Stimulated activated CD4-positive, alpha-beta T cell treated with anti-CD3 and anti-CD28 coated beads, TNF-alpha, amount 100 ng/mL, for 4 hours (primary cell): Measurements from ENCODE around the gene CNOT2.

ENCODE experiments used
- DNase-seq, 3 experiments: peaks; one replicate each; pipeline ENCODE4 v3.0.0-alpha.2; 2020; ENCODE audit warnings: low read depth in 3 of 3

The CNOT2 gene

GRCh38 chr12:70304684-70305555 is 61.7 kb downstream of the CNOT2 start:
- peak in 2 of 3 experiments; percentile 8 to 10 for DNase-seq

GRCh38 chr12:70305794-70306193 is 62.6 kb downstream of the CNOT2 start:
- DNase-seq = no peak

DNA sequence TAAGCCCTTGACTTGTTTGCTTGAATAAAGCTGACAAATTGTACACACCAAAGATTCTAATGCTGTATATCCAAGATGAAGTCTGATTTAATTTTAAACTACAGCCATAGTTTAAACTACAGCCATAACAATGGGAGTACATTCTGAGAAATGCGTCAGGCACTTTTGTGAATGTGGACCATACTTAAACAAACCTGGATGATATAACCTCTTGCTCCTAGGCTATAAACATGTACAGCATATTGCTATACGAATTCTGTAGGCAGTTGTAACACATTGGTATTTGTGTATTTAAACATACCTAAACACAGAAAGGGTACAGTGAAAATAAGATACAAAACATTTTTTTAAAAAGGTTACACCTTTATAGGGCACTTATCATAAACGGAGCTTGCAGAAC is 63.4 kb downstream of the CNOT2 start:
- DNase-seq = no peak

- DNase-seq = no peak
Measured at GRCh38 chr12:70307868-70308267, 64.6 kb downstream of the CNOT2 start.

GRCh38 chr12:70309348-70309747 is 66.1 kb downstream of the CNOT2 start:
- DNase-seq = no peak

DNA sequence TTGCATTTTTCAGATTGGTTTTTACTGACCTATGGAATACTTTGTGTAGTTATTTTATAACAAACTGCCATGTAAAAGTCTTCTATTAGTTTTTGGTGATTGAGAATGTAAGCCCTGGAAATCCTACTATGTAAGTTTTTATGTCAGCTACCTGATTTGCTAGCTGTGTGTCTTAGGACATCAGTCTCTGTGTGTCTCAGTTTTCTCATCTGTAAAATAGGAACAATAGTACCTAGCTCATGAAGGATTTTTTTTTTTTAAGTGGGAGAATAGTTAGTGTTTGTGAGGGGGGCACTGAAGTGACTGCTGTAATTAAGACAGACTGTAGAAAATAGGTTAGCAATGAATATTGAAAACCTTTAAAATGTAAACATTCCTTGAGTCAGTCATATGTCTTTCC is 70.9 kb downstream of the CNOT2 start:
- no peak for DNase-seq

DNA sequence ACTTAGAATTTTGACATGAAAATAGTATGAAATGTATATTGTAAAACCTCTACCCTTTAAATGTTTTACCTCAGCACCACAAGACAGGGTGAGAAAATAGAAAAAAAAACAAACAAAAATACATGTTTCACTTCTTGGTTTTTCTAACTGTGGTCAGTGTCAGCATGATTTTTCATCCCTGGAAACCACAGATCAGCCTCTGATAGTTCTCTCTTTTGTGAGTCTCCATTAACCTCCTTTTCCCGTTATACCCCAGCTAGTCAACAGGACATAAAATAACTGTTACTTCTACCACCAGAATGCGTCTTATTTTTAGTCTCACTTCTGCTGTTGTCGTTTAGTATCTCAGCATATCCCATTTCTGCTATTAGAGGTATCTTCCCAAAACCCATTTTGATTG is 74.5 kb downstream of the CNOT2 start:
- no peak for DNase-seq

DNA sequence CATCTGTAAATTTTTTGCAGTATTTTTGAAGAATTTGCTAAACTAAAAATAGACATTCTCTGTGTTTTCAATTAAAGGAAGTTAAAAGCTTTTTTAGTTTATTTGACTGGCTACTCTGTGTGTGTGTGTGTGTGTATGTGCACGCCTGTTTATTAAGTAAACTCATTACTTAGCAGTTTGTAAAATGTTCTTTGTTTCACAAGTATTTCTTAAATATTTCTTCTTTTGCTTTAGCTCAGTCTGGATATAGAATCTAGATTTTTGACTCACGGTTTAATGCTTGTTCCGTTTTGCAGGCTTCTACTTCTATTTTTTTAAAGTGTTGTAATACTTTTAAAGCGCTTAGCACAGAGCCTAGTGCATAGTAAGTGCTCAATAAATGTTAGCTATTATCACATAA is 76.4 kb downstream of the CNOT2 start:
- DNase-seq = no peak

GRCh38 chr12:70321191-70321590 is 78.0 kb downstream of the CNOT2 start:
- DNase-seq = no peak

DNA sequence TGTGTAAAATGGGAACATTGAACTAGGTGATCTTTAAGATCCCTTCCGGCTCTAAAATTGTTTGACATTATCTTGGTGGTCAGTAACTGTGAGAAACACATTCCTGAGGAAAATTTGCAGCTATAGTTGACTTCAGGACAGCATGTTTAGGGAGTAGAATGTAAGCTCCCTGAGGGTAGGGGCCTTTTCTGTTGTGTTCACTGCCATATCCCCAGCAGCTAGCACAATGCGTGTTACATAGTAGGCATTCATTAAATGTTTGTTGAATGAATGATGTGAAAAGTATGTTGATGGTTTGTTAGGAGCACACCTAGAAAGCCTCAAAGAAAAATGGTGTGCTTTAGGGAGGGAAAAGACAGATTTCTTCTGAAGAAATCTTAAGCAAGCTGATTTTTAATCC is 84.3 kb downstream of the CNOT2 start:
- DNase-seq = no peak

GRCh38 chr12:70329728-70330127 is 86.5 kb downstream of the CNOT2 start:
- no peak for DNase-seq

- no peak for DNase-seq
Measured at GRCh38 chr12:70330158-70330557, 86.9 kb downstream of the CNOT2 start.

GRCh38 chr12:70332236-70332635 is 89.0 kb downstream of the CNOT2 start:
- DNase-seq = no peak

GRCh38 chr12:70334742-70335141 is 91.5 kb downstream of the CNOT2 start:
- DNase-seq = no peak

DNA sequence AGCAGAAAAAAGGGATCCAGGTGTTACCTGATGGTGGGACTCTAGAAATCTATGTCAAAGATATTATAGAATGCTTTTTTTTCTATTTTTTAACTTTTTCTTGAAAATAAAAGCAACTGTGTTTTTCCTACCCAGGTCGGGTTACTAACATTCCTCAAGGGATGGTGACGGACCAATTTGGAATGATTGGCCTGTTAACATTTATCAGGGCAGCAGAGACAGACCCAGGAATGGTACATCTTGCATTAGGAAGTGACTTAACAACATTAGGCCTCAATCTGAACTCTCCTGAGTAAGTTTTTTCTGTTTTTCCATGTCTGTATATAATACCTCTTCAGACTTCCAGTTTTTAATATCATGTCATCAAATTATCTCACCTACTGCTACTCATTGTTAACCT is 95.3 kb downstream of the CNOT2 start:
- no peak for DNase-seq

DNA sequence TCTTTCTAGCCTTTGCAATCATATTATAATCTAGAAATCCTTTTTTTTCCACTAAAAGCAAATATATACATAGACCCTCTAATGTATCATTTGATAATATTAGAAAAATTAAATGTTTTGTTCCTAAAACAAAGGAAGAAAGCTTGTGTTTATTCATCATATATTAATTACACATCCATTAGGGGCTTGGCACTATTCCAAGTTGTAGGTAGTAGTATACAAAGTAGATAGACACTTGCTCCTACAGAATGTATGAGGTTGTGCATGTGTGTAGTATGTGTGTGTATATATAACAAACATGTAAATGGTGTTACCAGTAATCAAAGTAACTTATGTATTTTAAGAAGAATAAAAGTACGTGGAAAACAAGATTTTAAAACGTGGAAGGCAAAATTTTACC is 107.8 kb downstream of the CNOT2 start:
- no peak for DNase-seq

GRCh38 chr12:70353780-70354660 is 110.8 kb downstream of the CNOT2 start:
- DNase-seq = no peak

GRCh38 chr12:70354787-70355186 is 111.6 kb downstream of the CNOT2 start:
- DNase-seq = no peak

DNA sequence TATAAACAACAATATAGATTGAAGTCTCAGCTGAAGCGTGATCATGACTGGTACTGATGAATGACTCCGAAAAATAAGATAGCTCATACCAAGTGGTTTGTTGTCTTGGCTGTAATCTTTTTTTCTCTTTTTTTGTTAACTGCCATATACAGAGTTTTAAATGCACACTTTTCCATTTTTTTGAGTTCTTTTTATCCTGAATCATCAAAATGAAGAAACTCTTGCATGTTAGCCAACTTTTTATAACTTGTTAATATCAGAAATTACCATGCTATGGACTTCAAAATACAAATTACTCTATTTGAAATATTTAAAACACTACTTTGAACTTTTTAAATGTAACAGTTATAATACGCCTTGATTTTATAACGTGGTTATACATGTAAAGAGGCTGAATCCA is 112.7 kb downstream of the CNOT2 start:
- no peak for DNase-seq

DNA sequence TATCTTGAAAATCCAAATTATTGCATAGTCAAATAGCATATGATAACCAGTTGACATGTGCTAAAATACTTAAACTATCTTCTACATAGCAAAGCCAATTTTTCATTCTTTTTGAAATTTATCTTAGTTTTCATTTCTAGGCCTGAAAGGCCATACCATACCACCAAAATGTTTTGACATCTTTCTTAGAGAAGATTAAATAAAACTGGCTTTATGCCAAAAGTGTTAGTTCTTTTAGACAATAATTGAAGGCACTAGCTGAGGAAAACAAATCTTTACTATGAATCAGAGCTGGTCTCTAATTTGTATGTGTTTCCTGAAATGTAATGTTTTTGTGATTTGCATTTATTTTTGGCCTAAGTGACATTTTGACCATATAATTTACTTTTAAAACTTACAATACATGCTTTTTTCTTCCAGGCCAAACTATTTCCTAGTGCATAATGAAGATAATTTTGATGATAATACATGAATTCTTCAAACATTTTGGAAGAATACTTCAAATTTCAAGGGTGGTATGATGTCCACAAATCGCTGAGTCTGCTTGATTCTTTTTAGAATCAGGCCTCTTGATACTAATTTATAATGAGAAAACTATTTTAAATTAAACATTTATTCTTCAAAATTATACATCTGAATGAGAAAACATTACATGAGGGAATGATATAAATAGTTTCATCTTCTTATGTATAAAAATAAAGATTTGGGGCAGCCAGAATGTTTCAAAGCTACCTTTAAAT is 116.4 kb downstream of the CNOT2 start:
- no peak for DNase-seq

GRCh38 chr12:70360218-70360617 is 117.0 kb downstream of the CNOT2 start:
- DNase-seq = no peak
